Measurements from ENCODE around the gene RBKS. TPM values are rescaled to one million over a fixed set of nuclear protein-coding genes. Genes with fewer than 3 reads are reported as not detected.
A peak's percentile ranks its signal among the peaks of the same experiment; 100 is the strongest.

Gene RBKS
- total RNA-seq, 1 donor from 2014 or later = 2.0 TPM

GRCh38 chr2:27907547-27907946, 17.4 kb upstream of the RBKS start:
- peak overlapping the region; percentile 28 for H3K27ac Mint-ChIP-seq (ENCODE audit: unreplicated experiment)
- H3K27me3 Mint-ChIP-seq (ENCODE audit: unreplicated experiment) = peaks cover 2% of the 10 kb centered on the region
- peaks cover 35% of the 10 kb centered on the region for H3K4me1 Mint-ChIP-seq (ENCODE audit: unreplicated experiment)
- TF ChIP-seq, protein P1, sequence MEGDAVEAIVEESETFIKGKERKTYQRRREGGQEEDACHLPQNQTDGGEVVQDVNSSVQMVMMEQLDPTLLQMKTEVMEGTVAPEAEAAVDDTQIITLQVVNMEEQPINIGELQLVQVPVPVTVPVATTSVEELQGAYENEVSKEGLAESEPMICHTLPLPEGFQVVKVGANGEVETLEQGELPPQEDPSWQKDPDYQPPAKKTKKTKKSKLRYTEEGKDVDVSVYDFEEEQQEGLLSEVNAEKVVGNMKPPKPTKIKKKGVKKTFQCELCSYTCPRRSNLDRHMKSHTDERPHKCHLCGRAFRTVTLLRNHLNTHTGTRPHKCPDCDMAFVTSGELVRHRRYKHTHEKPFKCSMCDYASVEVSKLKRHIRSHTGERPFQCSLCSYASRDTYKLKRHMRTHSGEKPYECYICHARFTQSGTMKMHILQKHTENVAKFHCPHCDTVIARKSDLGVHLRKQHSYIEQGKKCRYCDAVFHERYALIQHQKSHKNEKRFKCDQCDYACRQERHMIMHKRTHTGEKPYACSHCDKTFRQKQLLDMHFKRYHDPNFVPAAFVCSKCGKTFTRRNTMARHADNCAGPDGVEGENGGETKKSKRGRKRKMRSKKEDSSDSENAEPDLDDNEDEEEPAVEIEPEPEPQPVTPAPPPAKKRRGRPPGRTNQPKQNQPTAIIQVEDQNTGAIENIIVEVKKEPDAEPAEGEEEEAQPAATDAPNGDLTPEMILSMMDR (IDR thresholded peaks at IDR 0.05; ENCODE audit: unreplicated experiment) = no peak
- no peaks in the 10 kb centered on the region for H3K36me3 Mint-ChIP-seq (ENCODE audit: low read depth, unreplicated experiment)
- no peak for DNase-seq (ENCODE audit: low spot score)
- H3K4me3 Mint-ChIP-seq (ENCODE audit: unreplicated experiment) = no peak overlapping the region
- no peaks in the 10 kb centered on the region for H3K9me3 Mint-ChIP-seq (ENCODE audit: unreplicated experiment)

GRCh38 chr2:27906074-27906473, 15.9 kb upstream of the RBKS start:
- no peak overlapping the region for H3K4me3 Mint-ChIP-seq (ENCODE audit: unreplicated experiment)
- H3K9me3 Mint-ChIP-seq (ENCODE audit: unreplicated experiment) = no peaks in the 10 kb centered on the region
- H3K27ac Mint-ChIP-seq (ENCODE audit: unreplicated experiment) = peak overlapping the region; percentile 74
- no peak for DNase-seq (ENCODE audit: low spot score)
- H3K27me3 Mint-ChIP-seq (ENCODE audit: unreplicated experiment) = peaks cover 2% of the 10 kb centered on the region
- no peaks in the 10 kb centered on the region for H3K36me3 Mint-ChIP-seq (ENCODE audit: low read depth, unreplicated experiment)
- TF ChIP-seq, protein P1 (IDR thresholded peaks at IDR 0.05; ENCODE audit: unreplicated experiment) = no peak
- H3K4me1 Mint-ChIP-seq (ENCODE audit: unreplicated experiment) = peaks cover 31% of the 10 kb centered on the region

DNA sequence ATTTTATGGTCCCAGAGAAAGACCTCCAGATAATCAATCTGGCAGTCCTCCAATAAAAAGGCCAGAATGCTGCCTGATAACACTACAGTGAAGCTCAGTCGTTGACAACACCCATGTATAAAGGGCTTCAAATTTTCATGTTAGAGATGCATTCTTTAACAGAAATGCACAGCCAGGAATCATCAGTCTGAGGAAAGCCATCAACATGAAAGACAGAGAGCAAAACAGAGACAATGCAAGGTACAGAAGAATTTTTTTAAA, 14.1 kb upstream of the RBKS start:
- Mint-ChIP-seq H3K27ac (ENCODE audit: unreplicated experiment) (no peak overlapping the region), H3K36me3 (ENCODE audit: low read depth, unreplicated experiment) (no peaks in the 10 kb centered on the region)
- TF ChIP-seq, protein P1 (IDR thresholded peaks at IDR 0.05; ENCODE audit: unreplicated experiment) = no peak

DNA sequence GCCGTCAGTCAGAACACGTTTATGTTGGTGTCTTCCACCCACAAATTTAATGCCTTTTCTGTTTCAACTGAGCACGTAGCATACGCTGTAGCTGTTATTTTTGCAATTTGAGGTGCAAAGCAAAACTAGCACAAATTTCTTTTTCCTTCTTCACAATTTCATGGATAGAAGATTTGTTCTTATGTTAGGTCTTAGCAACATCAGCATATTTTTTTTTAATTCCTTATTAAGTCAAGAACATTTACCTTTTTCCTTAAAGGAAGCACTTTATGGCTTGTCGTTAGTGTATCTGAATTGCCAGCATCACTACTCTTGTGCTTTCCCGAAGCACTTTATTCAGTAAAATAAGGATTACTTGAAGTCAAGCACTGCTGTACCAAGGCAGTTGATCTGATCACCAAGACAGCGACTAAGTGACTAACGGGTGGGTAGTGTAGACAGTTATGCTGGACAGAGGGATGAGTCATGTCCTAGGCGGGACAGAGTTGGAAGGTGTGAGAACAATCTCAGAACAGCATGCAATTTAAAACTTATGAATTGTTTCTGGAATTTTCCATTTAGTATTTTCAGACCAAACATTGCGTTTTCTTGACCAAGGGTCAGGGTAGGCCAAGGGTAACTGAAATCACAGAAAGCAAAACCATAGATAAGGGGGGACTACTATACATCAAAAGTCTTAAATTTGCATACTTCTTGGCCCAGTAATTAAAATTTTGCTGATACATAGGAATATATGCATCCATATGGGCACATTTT, 13.6 kb upstream of the RBKS start:
- TF ChIP-seq, protein P1 (IDR thresholded peaks at IDR 0.05; ENCODE audit: unreplicated experiment) = no peak
- Mint-ChIP-seq H3K36me3 (ENCODE audit: low read depth, unreplicated experiment) (no peaks in the 10 kb centered on the region), H3K4me1 (ENCODE audit: unreplicated experiment) (peaks cover 28% of the 10 kb centered on the region), H3K9me3 (ENCODE audit: unreplicated experiment) (no peaks in the 10 kb centered on the region), H3K27me3 (ENCODE audit: unreplicated experiment) (no peaks in the 10 kb centered on the region), H3K27ac (ENCODE audit: unreplicated experiment) (no peak overlapping the region), H3K4me3 (ENCODE audit: unreplicated experiment) (no peak overlapping the region)
- no peak for DNase-seq (ENCODE audit: low spot score)

More for the DNA sequence above, 14.1 kb upstream of the RBKS start:
- DNase-seq (ENCODE audit: low spot score) = no peak
- no peak overlapping the region for H3K4me3 Mint-ChIP-seq (ENCODE audit: unreplicated experiment)
- H3K9me3 Mint-ChIP-seq (ENCODE audit: unreplicated experiment) = no peaks in the 10 kb centered on the region
- no peaks in the 10 kb centered on the region for H3K27me3 Mint-ChIP-seq (ENCODE audit: unreplicated experiment)
- peaks cover 28% of the 10 kb centered on the region for H3K4me1 Mint-ChIP-seq (ENCODE audit: unreplicated experiment)

- no peak overlapping the region for H3K27ac Mint-ChIP-seq (ENCODE audit: unreplicated experiment)
- H3K36me3 Mint-ChIP-seq (ENCODE audit: low read depth, unreplicated experiment) = no peaks in the 10 kb centered on the region
- DNase-seq (ENCODE audit: low spot score) = no peak
- peaks cover 28% of the 10 kb centered on the region for H3K4me1 Mint-ChIP-seq (ENCODE audit: unreplicated experiment)
- no peaks in the 10 kb centered on the region for H3K9me3 Mint-ChIP-seq (ENCODE audit: unreplicated experiment)
- no peak overlapping the region for H3K4me3 Mint-ChIP-seq (ENCODE audit: unreplicated experiment)
- TF ChIP-seq, protein P1 (IDR thresholded peaks at IDR 0.05; ENCODE audit: unreplicated experiment) = no peak
- no peaks in the 10 kb centered on the region for H3K27me3 Mint-ChIP-seq (ENCODE audit: unreplicated experiment)
These were observed 12.8 kb upstream of the RBKS start for GRCh38 chr2:27903018-27903417.
